DMS79 treated with DMSO at 0.1 percent for 48 hours (cell line): ENCODE results near the gene KCNMA1.
"Not testable (repeated sequence)": the region's sequence is repeated elsewhere in the genome, so short reads cannot be mapped to it uniquely, and the experiment has no call there.

Experiments
- DNase-seq: peaks from one replicate; lab custom pipeline; 2025; lab: John Stamatoyannopoulos, UW

Gene KCNMA1

DNA sequence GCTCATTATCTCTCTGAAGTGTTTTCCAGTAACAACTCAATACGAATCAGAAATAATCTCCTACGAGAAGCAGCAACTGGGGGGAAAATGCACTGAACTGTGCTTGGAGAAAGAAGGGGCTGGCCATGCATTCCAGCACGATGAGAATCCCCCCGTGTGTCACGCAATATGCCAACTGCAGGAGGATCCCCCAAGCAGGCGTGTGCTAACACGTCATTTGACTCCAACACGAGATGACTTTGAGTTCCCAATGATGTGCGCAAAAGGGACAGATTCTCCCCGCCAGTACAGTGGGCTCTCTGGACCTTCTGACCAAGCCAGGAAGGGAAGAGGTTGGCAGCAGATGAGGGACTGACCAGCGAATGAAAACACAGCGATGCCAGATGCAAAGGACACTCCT is 105.5 kb downstream of the KCNMA1 start:
- DNase-seq, result no peak

- DNase-seq, result no peak
Observed at GRCh38 chr10:77531441-77532001, 106.1 kb downstream of the KCNMA1 start.

DNA sequence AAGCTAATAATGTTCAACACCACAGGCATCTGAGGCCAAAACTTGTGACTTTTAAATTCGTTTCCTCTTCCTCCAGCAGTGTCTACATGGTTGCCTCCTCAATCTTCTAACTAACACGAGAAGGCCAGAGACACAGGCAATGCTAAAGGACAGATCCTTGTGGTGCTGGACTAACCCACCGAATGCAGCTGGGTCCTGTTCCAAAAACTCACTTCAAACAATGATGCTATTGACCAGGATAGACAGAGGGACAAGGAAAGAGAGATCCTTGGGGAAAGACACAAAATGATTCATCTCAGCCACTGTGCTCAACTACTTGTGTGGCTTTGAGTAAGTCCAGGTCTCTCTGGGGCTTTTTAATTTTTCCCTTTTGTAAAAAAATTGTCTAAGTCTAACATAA is 107.6 kb downstream of the KCNMA1 start:
- DNase-seq, result no peak

DNA sequence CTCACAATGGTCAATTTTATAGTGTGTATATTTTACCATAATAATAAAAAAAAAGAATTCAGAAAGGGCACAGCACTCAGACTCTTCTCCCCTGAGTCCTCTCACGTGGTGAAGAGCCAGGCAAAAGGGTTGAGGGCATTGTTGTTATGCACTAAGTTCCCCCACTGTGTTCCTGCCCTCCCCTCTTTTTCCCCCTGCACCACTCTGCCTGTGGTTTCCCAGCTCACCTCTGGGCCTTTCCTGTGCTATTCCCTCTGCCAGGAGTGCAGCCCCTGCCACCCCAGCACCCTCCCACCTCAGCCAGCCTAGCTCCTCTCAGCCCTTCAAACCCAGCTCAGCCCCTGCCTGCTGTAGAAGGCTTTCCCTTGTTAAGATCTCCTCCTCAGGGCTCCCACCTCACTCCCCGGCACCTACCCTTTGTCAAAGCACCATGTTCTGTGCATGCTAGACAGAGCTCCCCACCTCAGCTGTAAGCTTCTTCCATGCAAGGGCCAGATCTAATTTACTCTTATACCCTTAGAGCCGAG is 108.5 kb downstream of the KCNMA1 start:
- no peak for DNase-seq

DNA sequence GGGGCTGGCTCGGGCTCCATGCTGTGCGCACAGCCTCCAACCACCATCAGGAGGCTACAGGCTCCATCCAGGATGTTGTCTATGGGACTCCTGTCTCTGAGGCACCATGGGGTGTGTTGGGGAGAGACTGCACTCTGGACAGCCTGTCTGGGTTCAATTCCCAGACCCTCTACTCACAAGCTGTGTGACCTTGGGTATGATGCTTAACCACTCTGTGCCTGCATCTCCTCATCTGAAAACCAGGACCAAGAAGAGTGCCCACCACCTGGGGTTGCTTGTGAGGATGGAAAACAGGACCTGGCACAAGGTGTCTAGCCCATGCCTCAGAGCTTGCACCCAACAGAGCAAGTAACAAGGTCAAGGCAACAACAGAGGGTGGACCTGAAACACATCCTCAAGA is 109.8 kb downstream of the KCNMA1 start:
- no peak for DNase-seq

DNA sequence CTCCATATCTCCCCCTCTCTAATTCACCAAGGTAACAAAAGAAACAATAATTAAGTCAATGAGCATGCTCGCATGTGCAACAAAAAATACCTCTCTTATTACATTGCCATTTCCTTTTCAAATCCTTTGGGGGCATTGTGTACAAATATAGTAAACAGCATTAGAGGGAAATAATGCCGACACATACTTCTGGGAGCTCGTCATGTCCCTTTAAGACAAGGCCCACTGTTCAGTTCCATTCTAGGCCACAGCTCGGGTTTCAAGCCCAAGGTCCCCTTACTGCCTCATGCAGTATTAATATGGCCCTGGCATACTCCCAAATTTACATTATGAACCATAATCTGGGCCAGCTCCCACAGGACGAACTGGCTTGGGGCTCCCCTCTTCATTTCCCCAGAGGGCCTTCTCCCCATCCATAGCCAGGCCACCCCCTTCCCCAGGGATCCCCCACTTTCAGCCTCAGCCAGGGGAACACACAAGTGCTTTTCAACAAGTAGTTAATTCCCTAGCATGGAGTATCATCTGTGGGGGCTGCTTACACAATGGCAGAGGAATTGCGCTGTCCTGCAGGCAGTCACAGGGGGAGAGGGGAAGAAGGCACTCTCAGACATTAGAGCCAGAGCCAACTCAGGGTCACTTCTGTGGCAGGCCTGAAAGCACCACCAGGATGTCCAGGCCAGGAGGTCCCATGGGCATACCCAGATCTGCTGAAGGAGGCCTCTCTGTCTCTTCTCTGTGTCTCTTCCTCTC is 110.6 kb downstream of the KCNMA1 start:
- peak; percentile 17 for DNase-seq

- DNase-seq, result no peak
Observed at GRCh38 chr10:77524281-77524711, 113.3 kb downstream of the KCNMA1 start.

DNA sequence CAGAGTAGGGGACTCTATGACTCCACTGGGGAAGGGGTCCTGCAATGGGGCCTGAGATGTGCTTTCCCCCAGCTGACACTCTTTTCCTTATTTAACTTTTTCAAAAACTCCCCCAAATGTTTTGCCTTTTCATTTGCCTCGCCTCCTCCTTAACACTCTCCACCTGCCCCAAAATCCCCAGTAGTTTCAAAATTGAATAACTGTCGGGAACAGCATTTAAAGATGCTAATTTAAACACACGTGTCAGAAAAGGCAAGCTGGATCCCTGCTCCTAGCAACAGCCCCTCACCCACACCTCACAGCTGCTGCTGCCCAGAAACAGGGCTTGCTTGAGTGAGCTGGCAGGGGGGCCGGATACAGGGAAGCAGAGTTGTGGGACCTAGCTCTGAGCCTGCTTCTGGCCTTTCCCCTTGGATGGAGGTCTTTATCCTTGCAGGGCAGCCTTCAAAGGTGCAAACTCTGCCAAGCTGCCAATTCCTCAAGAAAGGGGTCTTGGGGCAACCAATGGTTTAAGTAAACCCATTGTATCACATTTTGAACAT is 115.3 kb downstream of the KCNMA1 start:
- no peak for DNase-seq

DNA sequence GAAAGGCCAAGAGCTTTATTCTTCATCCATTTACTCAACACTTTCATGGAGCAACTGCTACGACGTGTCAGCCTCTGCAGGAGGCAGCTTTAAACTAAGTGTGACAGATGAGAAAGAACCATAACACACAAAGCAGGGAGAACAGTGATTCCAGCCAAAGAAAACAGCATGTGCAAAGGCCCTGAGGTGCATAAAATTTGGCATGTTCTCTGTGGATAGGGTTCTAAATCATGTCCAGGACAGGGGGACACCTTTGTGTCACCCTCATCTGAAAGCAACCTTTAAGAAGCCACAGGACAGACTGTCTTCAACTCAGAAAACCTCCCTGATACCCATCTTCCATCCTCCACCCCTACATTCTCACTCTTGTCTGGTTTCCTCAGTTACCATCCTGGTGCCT is 116.6 kb downstream of the KCNMA1 start:
- DNase-seq, result no peak

DNA sequence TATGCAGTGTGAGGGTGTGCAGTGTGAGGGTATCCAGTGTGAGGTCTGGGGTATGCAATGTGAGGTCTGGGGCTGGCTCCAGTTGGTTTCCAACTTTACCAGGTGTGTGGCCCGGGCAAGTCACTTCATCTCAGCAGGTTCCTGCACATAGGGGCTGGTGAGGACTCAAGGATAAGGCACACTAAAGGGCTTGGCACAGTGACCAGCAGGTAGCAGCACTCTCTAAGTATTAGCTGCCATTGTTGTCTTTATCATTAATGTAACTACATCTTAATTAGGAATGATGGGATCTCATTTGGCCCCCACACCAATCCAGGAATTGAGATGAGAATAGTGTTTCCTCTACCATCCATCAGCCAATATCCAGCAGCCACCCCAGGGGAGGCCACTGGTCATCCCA is 117.3 kb downstream of the KCNMA1 start:
- DNase-seq, result no peak

- not testable (repeated sequence) for DNase-seq
Observed at GRCh38 chr10:77519791-77520190, 117.8 kb downstream of the KCNMA1 start.

DNA sequence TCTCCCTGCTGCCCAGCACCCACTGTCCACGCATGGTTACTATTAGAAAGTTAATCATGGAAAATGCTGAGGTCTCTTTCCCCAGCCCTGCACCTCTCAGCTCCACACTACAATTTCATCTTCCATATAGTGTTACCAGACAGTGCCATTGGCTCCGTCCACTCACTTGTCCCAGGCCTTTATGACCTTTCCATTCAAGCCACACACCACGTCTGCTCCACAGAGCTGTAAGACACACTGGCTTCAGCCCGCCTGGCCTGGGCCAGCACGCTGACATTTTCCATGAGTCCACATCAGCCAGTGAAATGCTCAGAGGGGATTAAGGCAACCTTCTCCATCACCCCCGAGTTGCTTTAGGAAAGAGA is 118.7 kb downstream of the KCNMA1 start:
- DNase-seq, result no peak

- no peak for DNase-seq
Observed at GRCh38 chr10:77518241-77518909, 119.2 kb downstream of the KCNMA1 start.

GRCh38 chr10:77516575-77516974 is 121.0 kb downstream of the KCNMA1 start:
- peak; percentile 29 for DNase-seq

- no peak for DNase-seq
Observed at GRCh38 chr10:77514870-77515269, 122.7 kb downstream of the KCNMA1 start.

- peak; percentile 21 for DNase-seq
Observed at GRCh38 chr10:77513781-77514331, 123.8 kb downstream of the KCNMA1 start.

GRCh38 chr10:77513220-77513619 is 124.4 kb downstream of the KCNMA1 start:
- DNase-seq, result no peak

GRCh38 chr10:77512219-77512578 is 125.4 kb downstream of the KCNMA1 start:
- no peak for DNase-seq

DNA sequence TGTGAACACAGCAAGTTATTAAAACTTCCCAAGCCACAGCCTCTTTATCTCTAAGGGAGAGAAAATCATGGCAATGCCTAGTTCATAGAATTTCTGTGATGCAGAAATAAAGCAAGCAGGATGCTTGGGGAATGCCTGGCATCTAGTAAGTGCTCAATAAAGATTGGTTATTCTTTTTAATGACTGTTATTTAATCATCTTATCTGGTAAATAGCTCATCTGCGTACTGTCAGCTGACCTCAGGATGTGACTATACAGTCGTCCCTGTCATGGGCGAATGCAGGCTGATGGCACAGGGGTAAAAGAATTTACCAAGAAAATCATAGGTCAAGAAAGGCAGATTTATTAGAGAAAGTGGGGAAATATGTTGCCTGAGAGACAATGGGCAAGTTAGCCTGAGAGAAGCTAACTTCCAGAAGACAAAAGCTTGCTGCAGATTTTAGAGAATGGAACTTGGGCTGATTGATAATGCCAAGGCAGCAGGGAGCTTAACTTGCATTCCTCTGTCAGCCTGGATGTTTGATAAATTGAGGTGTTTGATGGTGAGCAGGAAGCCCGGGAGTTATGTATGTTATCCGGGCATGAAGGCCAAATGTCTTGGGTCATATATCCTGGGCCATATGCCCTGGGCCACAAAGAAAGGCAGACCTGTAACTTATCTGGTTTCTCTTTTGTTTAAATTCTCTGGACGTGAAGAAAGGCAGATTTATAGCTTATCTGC is 126.0 kb downstream of the KCNMA1 start:
- no peak for DNase-seq

DNA sequence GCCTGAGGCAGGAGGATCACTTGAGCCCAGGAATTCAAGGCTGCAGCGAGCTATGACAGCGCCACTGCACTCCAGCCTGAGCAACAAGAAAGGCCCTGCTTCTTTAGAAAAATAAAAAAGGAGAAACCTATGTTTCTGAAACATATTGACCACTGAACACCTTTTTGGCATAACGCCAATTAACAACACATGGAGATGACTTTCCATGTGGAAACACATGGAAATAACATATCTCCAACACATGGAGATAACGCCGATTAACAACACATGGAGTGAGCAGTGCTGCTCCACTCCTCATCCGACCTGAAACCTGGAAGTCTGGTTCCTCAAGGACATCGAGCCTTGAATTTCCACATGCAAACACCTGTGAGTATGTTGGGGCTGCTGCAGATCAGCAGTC is 126.9 kb downstream of the KCNMA1 start:
- no peak for DNase-seq

DNA sequence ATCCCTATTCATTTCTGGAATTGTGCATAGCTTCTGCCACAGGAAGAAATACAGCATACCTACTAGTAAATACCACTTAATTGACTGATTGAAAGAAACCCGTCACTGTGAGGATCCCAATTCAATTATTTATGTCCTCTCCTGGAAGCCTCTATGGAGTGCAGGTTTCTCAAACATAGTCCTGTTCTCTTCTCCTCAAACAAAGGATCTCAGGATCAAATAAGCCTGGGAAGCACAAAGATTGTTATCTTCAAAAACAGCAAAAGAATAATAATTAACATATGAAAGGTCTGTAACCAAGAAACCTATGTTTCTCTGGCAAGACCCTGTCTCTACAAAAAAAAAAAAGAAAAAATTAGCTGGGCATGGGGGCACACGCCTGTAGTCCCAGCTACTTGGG is 127.3 kb downstream of the KCNMA1 start:
- DNase-seq, result no peak

DNA sequence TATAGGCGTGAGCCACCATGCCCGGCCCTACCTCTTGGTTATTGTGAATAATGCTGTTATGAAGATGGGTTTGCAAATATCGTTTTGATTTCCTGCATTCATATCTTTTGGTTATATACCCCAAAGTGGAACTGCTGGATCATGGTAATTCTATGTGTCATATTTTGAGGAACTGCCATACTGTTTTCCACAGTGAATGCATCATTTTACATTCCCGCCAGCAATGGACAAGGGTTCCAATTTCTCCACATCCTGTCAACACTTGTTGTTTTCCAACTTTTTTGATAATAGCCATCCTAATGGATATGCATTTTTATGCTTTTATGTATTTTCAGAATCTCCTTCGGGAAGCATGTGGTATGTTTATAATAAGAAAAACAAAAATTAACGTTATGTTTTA is 128.2 kb downstream of the KCNMA1 start:
- no peak for DNase-seq
